NCI-H526 treated with DMSO at 0.1 percent for 48 hours (cell line): ENCODE measurements around the gene GALNT5.
A peak's percentile ranks its signal among the peaks of the same experiment; 100 is the strongest.
"Not testable (repeated sequence)": the region's sequence is repeated elsewhere in the genome, so short reads cannot be mapped to it uniquely, and the experiment has no call there.

ENCODE experiments used
- DNase-seq: peaks from one replicate; lab custom pipeline; 2025; lab: John Stamatoyannopoulos, UW

Gene GALNT5

DNA sequence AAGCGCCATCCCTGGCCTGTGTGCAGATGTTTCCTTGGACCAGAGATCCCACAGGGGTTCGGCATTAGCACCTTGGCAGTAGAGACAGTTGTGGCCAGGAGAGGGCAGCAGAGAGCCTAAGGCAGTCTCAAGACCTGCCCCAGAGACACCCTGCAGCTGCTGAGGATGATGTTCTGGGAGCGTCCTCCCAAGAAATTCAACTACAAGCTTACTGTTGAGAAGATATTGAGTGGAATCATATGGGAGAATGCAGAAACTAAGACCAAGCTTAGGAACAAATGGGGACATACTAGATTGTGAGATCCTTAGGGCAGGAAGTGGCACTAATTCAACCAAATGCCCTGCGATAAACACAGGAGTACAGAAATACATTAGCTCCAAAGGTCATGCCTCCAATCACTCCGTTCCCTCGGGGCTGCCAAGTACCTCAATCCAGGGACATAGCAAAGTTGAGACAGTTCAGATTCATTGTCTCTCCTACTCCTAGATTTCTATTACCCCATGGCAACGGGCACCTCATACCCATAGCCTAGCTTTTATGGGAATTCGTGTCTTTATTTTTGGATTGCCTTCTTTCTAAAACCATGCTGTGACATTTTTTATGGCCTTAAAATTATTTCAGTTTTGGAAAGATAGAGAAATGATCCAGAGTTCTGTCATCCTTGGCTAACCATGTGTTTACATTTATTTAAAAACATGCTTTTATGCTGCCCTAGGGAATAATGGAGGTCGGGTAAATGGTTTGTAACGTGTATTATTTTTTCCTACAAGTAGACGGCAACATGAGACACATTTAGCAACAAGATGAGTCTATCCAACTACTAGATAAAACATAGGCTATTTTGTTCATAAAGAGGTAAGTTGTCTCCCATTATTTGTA, 70.4 kb downstream of the GALNT5 start:
- peak; percentile 49 for DNase-seq

DNA sequence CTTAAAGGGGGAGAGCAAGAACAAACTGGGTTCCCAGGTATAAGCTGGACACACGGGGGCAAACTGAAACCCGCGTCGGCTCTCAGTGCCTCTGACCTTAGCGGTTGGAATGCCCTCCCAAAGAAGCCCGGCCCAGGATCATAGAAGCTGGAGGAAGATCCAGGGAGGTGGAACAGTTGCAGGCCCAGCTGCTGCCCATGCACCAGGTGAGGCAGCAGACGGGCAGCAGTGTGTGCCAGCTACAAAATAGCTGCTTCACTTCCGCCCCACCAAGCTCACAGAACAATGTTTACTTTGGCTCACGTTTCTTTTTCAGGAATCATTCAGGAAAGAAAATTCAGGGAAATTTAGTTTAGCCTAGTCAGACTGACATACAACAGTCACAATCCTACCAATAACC, 72.0 kb downstream of the GALNT5 start:
- DNase-seq = peak; percentile 69

DNA sequence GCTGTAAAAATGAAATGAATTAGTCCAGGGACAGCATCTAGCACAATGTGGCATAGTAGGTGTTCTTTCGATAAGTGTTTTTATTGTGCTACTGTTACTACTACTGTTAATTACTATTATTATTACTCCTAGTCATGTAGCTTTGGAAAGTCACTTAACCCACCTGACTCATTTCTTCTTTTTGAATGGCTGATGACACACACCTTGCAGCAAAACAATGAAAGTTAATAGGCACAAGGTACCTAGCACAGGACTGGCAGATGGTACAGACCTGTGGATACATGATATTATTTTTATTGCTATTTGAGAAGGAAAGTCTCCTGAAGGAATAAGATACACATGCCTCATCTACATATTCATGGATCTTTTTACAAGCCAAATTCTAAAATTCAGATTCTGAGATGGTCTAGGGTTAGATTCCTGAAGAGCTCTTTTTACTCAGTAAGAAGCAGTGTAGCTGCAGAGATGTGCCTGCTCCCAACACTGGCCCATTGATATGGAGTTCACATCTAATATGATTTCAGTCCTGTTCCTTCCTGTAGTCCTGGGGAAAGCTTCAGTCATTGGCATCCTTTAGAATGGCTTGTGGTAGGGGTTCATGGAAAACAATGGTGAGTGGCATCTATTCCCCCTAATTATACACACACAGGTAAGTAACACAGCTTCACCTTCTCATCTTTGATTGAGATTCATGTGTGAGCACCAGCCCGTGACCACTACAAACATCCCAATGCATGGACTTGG, 76.0 kb downstream of the GALNT5 start:
- no peak for DNase-seq

DNA sequence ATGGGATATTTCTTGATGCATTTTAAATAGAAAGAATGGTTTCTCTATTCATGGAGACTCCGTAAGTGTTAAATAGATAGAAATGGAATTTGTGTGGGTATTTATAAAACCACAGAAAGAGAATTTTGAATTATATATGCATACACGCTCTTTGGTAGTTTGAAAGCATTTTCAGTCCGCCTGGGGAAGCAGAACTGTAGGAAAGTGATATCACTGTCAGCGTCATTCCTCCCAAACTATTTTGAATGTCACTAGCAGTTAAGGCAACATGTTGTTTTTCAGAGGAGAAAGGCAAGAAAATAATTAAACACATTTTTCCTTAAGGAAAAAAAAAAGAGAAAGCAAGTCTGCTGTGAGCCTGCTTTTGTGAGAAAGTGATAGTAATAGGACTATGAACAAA, 76.8 kb downstream of the GALNT5 start:
- no peak for DNase-seq

DNA sequence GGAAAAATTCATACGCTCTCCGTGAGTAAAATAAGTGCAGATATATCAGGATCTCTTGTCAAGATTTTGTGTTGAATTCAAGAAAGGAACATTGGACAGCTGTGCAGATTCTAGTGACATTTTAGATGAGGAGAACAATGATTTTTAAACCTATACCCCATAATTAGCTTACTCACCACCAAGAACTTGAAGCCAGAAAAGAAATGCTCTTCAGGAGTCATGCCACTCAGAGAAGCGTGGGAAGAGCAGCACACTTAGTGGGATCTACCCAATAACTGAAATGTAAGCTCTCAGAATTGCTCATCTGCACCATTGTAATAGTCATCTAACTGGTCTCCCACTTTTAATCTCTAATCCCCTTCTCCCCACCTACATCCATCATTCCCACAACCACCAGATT, 77.3 kb downstream of the GALNT5 start:
- DNase-seq = no peak

DNA sequence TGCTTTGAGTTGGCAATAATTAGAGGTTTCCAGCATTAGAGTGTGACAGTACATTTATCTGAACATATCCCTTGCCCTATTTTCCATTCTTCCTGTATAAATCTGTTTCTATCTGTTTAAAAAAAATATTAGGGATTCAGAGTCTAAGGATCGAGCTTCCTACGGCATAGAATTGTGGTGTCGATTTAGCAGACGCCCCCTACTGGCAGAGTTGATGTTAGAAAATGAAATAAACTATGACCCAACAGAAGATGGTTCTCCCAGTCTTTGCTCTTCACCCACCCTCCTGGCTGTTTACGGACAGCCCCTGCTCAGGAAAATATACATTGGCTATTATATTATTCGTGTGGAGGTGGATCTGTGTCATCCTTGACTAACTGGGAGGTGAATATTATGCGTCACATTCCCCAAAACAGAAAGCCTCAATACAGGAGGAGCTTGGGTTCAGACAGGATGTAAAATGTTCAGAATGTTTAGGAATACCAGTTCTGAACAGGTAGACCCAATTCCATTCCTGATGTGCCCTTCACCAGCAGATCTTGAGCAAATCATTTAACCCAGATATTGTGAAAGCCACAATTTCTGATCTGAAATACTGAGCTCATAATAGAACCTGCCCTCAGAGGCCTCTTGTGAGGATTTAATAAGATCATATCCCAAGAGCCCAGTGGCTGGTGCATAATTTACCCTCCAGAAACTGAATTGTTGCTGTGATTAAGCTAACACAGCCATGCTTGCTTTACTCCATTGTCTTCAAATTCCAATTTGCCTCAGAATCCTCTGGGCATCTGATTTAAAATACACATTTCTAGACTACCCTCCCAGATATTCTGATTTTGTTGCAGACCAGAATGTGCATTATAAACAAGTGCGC, 78.9 kb downstream of the GALNT5 start:
- DNase-seq = no peak

DNA sequence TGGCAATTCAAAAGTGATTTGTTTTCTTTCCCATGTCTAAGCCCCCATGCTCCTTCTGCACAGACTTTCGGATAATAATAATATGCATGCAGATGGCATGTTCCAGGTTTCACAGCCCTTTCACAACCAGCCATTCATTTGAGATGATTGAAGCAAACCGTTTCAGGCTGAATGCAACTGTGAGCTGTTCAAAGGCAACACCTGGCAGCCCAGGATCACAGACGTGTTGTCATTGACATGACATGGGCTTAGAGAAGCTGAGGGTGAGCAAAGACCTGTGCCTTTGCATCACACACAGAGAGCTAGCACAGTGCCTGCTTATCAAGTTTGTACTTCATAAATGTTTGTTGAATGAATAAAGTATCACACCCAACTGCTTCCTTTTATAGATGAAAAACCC, 80.5 kb downstream of the GALNT5 start:
- no peak for DNase-seq

DNA sequence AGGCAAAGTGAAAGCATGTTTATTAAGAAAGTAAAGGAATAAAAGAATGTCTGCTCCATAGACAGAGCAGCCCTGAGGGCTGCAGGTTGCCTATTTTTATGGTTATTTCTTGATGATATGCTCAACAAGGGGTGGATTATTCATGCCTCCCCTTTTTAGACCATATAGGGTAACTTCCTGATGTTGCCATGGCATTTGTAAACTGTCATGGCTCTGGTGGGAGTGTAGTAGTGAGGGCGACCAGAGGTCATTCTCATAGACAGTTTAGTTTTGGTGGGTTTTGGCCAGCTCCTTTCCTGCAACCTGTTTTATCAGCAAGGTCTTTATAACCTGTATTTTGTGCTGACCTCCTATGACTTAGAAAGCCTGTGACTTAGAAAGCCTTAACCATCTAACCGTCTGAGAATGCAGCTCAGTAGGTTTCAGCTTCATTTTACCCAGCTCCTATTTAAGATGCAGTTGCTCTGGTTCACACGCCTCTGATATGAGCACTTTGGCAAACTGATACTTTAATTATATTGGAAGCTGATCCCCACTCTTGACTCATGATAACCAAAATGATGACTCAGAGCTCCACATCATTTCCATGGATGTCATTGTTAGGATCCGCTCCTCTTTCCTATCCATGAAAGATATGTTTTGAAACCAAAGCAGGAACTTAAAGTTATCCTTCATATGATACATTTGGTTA, 82.6 kb downstream of the GALNT5 start:
- no peak for DNase-seq

DNA sequence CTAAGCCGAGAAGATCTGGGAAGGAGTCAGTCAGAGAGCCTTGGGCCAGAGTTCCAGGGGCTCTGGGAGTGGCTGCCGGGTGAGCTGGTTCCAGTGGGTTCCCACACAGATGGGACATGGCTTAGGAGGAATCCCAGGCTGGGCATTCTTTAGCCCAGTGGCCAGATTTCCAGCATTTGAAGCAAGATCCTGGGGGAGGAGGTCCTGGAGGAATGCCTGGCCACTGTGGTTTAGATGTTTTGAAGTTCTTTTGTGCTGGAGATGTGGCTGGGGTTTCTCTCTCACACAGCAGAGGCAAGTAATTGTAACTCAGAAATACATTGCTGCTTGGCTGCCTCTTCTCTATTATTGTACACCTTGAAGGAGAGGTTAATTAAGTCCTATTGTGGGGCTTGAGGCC, 83.9 kb downstream of the GALNT5 start:
- DNase-seq = not testable (repeated sequence)

DNA sequence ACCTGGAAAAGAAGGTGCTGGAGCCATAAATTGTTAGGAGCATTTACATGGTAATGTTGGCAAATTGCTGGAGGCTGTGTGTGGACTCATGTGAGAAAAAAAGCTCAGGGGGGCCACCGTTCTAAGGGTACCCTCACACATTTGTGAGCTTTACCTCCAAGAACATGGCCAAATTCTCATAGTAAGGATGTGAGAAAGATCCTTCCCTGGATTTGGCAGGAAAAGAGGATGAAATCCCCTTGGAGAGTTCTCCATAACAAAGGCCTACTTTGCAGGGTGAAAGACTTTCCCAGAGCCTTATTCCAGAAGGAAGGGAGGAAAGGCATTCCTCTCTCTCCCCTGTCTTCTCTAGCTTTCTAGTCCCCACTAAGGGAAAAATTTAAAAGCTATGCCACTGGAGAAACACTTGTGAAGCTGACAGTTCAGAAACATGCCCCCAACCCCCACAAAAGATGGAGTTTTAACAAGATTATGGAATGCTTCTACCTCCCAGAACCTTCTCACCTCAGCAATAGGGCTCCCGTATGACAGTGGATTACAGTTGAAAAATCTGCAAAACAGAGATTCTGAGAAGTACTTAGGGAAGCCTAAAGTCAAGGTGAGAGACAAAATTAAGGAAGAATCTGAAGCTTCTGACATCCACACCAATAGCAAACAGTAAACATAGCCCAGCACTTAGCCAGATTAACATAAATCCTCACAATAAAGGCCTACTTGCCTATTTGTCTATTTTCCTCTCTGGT, 88.3 kb downstream of the GALNT5 start:
- DNase-seq = no peak

DNA sequence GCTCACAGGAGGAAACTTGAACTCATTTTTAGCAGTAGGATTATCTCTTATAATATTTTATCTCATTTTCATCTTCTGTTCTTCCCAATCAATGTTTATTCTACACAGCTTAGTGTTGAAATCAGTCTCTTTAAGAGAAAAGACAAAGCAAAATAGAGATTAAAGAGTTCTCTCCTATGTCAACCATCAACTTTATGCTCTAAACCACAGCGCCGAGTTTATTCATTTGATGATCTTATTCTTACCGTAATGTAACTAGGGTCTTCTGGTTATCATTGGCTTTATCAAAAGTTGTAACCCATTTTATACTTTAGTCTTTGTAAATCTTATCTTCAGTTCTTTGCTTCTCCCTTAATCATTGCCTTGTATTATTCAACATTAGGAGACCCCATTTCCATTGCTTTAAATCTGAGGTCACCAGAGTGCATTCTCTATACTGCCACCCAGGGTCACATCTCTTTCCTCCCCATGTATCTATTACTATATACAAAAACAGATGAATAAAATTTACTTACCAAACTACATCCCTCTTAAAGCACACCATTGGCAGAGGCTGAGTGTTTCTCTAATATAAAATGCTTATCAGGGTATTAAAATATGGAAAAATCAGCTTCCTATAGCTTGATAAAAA, 90.9 kb downstream of the GALNT5 start:
- no peak for DNase-seq

DNA sequence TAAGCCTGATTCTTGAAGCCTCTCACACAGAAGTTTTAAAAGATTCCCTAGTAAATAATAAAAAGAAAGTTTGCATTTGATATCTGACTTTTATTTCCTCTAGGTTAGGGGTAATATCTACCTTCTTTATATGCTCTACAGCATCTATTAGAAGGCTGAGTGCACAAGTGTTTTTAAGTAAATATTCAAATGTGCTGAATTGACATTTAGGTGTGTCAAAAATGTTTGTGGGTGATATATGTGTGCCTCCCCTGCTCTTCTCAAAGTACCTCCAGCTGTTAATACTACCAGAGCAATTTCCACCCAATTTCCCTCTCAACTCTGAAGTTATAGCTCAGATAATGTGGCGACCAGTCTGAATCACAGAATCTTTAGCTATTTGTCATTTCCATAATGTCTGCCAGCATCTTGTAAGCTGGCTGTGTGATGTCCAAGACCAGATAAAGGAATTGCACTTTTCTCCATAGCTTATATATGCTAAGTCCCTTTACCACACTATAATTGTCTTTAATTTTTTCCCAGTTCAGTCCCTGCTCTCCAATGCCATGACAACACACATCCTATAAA, 92.5 kb downstream of the GALNT5 start:
- DNase-seq = no peak

DNA sequence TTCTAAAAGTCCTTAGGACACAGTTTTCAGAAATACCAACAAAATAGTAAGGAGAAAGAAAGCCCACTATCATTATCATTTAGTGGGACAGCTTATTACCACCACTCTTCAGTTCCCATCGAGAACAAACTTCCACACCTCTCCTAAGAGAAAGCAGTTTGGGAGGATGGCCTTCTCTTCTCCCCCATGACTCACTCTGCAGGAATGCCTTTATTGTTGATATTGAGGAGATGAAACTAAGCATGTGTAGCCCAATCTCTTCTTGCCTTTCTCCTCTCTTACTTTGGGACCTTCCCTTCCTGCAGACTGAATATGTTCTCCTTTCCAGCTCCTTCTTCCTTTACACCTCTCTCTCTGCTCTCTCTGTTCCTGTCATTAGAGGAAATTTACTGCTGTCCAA, 98.1 kb downstream of the GALNT5 start:
- no peak for DNase-seq

DNA sequence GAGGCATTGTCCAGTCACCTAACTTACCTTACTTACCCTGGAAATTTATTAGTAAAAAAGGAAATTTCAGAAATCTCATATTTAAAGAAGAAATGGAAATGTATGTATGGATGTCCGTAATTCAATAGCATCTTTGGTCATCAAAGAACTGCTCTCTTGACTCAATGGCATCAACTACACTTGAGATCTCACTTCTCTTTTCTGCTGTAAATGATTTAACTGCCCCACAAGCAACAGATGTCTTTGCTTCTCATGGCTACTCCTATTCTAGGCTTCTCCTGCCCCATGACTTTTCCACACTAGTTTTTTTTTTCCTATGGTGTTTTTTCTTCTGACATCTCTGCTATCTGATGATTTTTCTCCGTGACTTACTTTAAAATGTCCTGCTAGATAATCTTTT, 102.1 kb downstream of the GALNT5 start:
- no peak for DNase-seq

DNA sequence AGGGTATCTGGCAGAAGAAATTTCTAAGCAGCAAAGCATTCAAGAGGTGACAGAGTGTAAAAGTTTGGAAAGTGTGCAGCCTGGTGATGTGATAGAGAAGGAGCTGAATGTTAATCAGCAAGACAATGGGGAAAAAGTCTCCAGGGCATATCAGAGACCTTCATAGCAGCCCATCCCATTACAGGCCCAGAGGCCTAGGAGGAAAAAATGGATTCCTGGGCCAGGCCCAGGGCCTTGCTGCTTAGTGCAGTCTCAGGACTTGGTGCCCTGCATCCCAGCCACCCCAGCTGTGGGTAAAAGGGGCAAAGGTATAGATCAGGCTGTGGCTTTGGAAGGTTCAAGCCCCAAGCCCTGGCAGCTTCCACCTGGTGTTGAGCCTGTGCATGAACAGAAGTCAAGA, 104.0 kb downstream of the GALNT5 start:
- no peak for DNase-seq

DNA sequence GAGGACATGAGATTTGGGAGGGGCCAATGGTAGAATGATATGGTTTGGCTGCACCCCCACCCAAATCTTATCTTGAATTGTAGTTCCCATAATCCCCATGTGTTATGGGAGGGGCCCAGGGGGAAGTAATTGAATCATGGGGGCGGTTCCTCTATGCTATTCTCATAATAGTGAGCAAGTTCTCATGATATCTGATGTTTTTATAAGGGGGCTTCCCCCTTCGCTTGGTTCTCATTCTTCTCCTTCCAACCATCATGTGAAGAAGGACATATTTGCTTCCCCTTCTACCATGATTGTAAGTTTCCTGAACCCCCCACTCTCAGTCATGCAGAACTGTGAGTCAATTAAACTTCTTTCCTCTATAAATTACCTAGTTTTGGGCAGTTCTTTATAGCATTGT, 105.1 kb downstream of the GALNT5 start:
- DNase-seq = no peak

DNA sequence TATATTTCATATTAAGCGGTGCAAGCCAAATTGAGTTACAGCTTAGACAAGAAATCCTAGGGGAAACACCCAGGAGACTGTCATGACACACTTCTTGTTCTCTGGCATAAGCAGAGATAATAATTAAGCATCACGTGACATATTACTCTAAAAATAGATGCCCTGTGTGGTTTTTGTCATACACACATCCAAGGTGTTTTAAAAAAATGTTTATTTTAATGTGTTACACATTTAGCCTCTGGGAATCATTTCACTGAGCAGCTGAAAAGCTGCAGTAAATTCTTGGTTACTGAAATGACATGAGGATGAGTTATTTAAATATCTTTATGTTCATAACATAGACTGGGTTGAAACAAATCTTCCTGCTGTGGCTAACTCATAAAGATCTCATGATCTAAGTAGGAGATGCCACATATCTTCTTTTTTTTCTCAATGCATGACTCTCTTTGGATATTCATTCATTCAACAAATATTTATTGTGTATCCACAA, 106.2 kb downstream of the GALNT5 start:
- DNase-seq = no peak
